Central memory CD4-positive, alpha-beta T cell (primary cell): Measurements from ENCODE around the gene GLRA3.
"Not testable (repeated sequence)": the region's sequence is repeated elsewhere in the genome, so short reads cannot be mapped to it uniquely, and the experiment has no call there.

Source experiments
- DNase-seq: peaks from one replicate; pipeline ENCODE4 v3.0.0; 2022
- total RNA-seq, 3 experiments: gene quantifications; one replicate each; lab custom pipeline; 2026; lab: John Stamatoyannopoulos, UW

GLRA3 gene
- total RNA-seq = 0 to 0.19 (median 0) reads per million in 3 experiments

- no peak for DNase-seq
Observed at GRCh38 chr4:174828845-174829701, at the start of gene GLRA3. TSS of gene GLRA3 (minus strand) at chr4:174829247. CDS start at chr4:174828811, 436 bp downstream.

- no peak for DNase-seq
Observed at GRCh38 chr4:174874898-174875297, 45.9 kb upstream of the GLRA3 start.

GRCh38 chr4:174873931-174874330 lies 44.9 kb upstream of the GLRA3 start:
- DNase-seq = no peak

- not testable (repeated sequence) for DNase-seq
Observed at GRCh38 chr4:174873146-174873545, 44.1 kb upstream of the GLRA3 start.

- no peak for DNase-seq
Observed at GRCh38 chr4:174871407-174871806, 42.4 kb upstream of the GLRA3 start.

GRCh38 chr4:174870311-174870710 lies 41.3 kb upstream of the GLRA3 start:
- no peak for DNase-seq

- no peak for DNase-seq
Observed at GRCh38 chr4:174869339-174869738, 40.3 kb upstream of the GLRA3 start.

GRCh38 chr4:174867903-174868302 lies 38.9 kb upstream of the GLRA3 start:
- DNase-seq = no peak

GRCh38 chr4:174865418-174865985 lies 36.5 kb upstream of the GLRA3 start:
- DNase-seq = no peak

GRCh38 chr4:174864031-174864430 lies 35.0 kb upstream of the GLRA3 start:
- no peak for DNase-seq

GRCh38 chr4:174860588-174860987 lies 31.5 kb upstream of the GLRA3 start:
- DNase-seq = no peak

GRCh38 chr4:174859904-174860303 lies 30.9 kb upstream of the GLRA3 start:
- DNase-seq = no peak

GRCh38 chr4:174856926-174857800 lies 28.1 kb upstream of the GLRA3 start:
- no peak for DNase-seq

- DNase-seq = no peak
Observed at GRCh38 chr4:174855050-174855449, 26.0 kb upstream of the GLRA3 start.

- DNase-seq = no peak
Observed at GRCh38 chr4:174853629-174854028, 24.6 kb upstream of the GLRA3 start.

GRCh38 chr4:174848596-174848995 lies 19.5 kb upstream of the GLRA3 start:
- DNase-seq = no peak

- no peak for DNase-seq
Observed at GRCh38 chr4:174847801-174848427, 18.9 kb upstream of the GLRA3 start.

- DNase-seq = no peak
Observed at GRCh38 chr4:174835536-174835935, 6.5 kb upstream of the GLRA3 start.

- DNase-seq = no peak
Observed at GRCh38 chr4:174834477-174834876, 5.4 kb upstream of the GLRA3 start.

- no peak for DNase-seq
Observed at GRCh38 chr4:174826660-174827059, 2.4 kb downstream of the GLRA3 start.

- DNase-seq = no peak
Observed at GRCh38 chr4:174815282-174815681, 13.8 kb downstream of the GLRA3 start.

GRCh38 chr4:174813292-174813691 lies 15.8 kb downstream of the GLRA3 start:
- DNase-seq = no peak

- no peak for DNase-seq
Observed at GRCh38 chr4:174810834-174811233, 18.2 kb downstream of the GLRA3 start.
